Esophagus squamous epithelium (tissue), 4 donors: ENCODE measurements around the gene AFF3.

Experiments
- CTCF ChIP-seq, 6 experiments: fragments of 450-650 bp in 4 of 6; fragments of 200-600 bp in 2 of 6; sonication (generic) in 2 of 6; IDR thresholded peaks; one replicate each; pipeline ENCODE4 v1.5.1; 2016 to 2019; ENCODE audit warnings: antibody characterized with exemption in 6 of 6, mild to moderate bottlenecking in 4 of 6, moderate library complexity in 4 of 6
- POLR2A ChIP-seq, 4 donors: fragments of 450-650 bp; IDR thresholded peaks; one replicate each; pipeline ENCODE4 v1.6.1; 2017; ENCODE audit warnings: antibody characterized with exemption in 4 of 4, mild to moderate bottlenecking in 4 of 4, moderate library complexity in 3 of 4

- TF ChIP-seq CTCF (IDR thresholded peaks at IDR 0.05) (no peak), POLR2A (IDR thresholded peaks at IDR 0.05) (no peak)
These were observed 103.0 kb downstream of the AFF3 start for GRCh38 chr2:100039291-100039980.
